Lung (tissue), 12 donors: ENCODE measurements around the gene MOB1A. TPM values are rescaled to one million over a fixed set of nuclear protein-coding genes. Genes with fewer than 3 reads are reported as not detected.

Experiments used
- ATAC-seq: fragments of 200-7000 bp; cut with Tn5 transposase; one replicate; pipeline ENCODE4 v1.9.1; 2020; ENCODE audit warnings: moderate number of reproducible peaks; ENCODE audit not compliant: insufficient read depth, low FRiP score
- DNase-seq, 3 donors: peaks; one replicate each; pipeline ENCODE4 v3.0.0-alpha.2; 2013 to 2017
- H3K27ac ChIP-seq, 2 donors: one replicate each; pipeline ENCODE4 v1.5.1; 2013; ENCODE audit warnings: mild to moderate bottlenecking in 2 of 2, moderate library complexity in 2 of 2, control low read depth in 1 of 2, inconsistent platforms in 1 of 2, low read depth in 1 of 2, low read length in 1 of 2
- H3K27me3 ChIP-seq, 3 donors: one replicate each; pipeline ENCODE4 v1.5.1; 2013; ENCODE audit warnings: low read length in 2 of 3; ENCODE audit not compliant: control insufficient read depth in 3 of 3, insufficient read depth in 3 of 3
- H3K36me3 ChIP-seq, 4 donors: one replicate each; pipeline ENCODE4 v1.5.1; 2013; ENCODE audit warnings: low read length in 4 of 4, mild to moderate bottlenecking in 1 of 4, moderate library complexity in 1 of 4; ENCODE audit not compliant: control insufficient read depth in 4 of 4, insufficient read depth in 4 of 4
- H3K4me1 ChIP-seq, 5 donors: one replicate each; pipeline ENCODE4 v1.5.1; 2013; ENCODE audit warnings: low read length in 5 of 5, mild to moderate bottlenecking in 2 of 5, moderate library complexity in 1 of 5; ENCODE audit not compliant: control insufficient read depth in 5 of 5, insufficient read depth in 5 of 5
- H3K4me3 ChIP-seq: one replicate; pipeline ENCODE4 v1.5.1; 2013; ENCODE audit warnings: mild to moderate bottlenecking, control low read depth, moderate library complexity
- H3K9ac ChIP-seq, 2 donors: one replicate each; pipeline ENCODE4 v1.5.1; 2013; ENCODE audit warnings: low read length in 2 of 2, control low read depth in 1 of 2; ENCODE audit not compliant: insufficient read depth in 1 of 2
- H3K9me3 ChIP-seq, 4 donors: one replicate each; pipeline ENCODE4 v1.5.1; 2013; ENCODE audit warnings: low read length in 3 of 4, mild to moderate bottlenecking in 1 of 4, moderate library complexity in 1 of 4; ENCODE audit not compliant: control insufficient read depth in 4 of 4, insufficient read depth in 3 of 4
- CTCF ChIP-seq: IDR thresholded peaks from 2 replicates; pipeline ENCODE4 v1.5.1; 2012; ENCODE audit warnings: mild to moderate bottlenecking; ENCODE audit errors: control extremely low read depth, extremely low read depth
- WGBS, 2 donors: extraction: QIAGEN DNeasy Blood & Tissue Kit; methylation state at CpG; one replicate each; pipeline ENCODE4 v1.1.7; 2013; 5-methylcytosine and 5-hydroxymethylcytosine counted together
- polyA plus RNA-seq, 2 donors: library from polyadenylated mRNA; stranded (reverse); fragments of 200-250 nt; gene quantifications; one replicate each; pipeline ENCODE4 v1.2.1, GENCODE V29; 2013
- total RNA-seq, 2 donors: library from RNA; depleted of rRNA in 1 of 2; stranded (reverse); fragments of >200 nt in 1 of 2; gene quantifications; one replicate each; pipeline ENCODE4 v1.2.1, GENCODE V29; 2014 to 2021
- donor health status: control.
- donor health status: control.
- donor health status: Bipolar disorder and iron deficiency.
- donor health status: healthy.
- donor health status: DM: yes; HTN: yes; CAD: no.

The MOB1A gene
- total and polyA plus RNA-seq, 4 donors: 33.4 to 117 (median 81.1) TPM

DNA sequence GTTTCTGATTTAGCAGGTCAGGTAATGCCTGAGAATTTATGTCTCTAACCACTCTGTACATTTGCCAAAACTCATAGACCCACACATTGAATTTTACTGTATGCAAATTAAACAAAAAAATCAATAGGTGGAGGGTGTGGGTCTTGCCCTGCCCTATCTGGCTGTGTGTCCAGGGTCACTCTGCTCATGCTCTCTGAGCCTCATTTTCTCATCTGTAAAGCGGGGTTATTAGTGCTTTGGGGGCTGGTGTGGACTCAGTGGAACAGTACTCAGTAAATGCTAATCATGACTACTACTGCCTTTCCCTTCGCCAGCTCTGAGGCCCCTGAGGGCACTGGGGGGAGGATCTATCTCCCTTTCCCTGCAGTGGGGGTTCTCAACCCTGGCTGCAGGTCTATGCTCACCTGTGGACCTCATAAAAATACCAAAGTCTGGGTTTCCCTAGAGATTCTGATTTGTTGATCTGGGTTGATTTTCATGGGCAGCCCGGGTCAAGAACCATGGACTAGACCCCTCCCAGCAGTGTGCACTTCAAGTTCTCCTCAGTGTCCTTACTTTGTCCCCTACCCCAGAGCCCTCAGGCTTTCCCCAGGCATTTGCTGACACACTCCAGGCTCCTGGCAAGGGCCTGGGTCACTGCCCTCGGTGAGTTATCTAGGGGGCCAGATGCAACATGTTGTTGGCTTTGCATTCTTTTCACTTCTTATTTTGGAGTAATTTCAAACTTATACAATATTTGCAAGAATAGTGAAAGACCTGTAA lies 47.2 kb upstream of the MOB1A start:
- DNase-seq (no peak), ATAC-seq (no peak)
- H3K4me3 ChIP-seq: no peak overlapping the region
- 89 to 92% methylated on average over 4 of the region's 4 CpGs for WGBS, 2 donors
- no peaks in the 10 kb centered on the region for H3K27me3 ChIP-seq
- no peaks in the 10 kb centered on the region for H3K9me3 ChIP-seq
- H3K27ac ChIP-seq: no peak overlapping the region
- no peak for TF ChIP-seq CTCF
- H3K4me1 ChIP-seq: peaks cover 0 to 3% (median 0%) of the 10 kb centered on the region in 5 donors
- H3K36me3 ChIP-seq: peaks cover 0 to 2% (median 0%) of the 10 kb centered on the region in 4 donors
- H3K9ac ChIP-seq: no peak overlapping the region

DNA sequence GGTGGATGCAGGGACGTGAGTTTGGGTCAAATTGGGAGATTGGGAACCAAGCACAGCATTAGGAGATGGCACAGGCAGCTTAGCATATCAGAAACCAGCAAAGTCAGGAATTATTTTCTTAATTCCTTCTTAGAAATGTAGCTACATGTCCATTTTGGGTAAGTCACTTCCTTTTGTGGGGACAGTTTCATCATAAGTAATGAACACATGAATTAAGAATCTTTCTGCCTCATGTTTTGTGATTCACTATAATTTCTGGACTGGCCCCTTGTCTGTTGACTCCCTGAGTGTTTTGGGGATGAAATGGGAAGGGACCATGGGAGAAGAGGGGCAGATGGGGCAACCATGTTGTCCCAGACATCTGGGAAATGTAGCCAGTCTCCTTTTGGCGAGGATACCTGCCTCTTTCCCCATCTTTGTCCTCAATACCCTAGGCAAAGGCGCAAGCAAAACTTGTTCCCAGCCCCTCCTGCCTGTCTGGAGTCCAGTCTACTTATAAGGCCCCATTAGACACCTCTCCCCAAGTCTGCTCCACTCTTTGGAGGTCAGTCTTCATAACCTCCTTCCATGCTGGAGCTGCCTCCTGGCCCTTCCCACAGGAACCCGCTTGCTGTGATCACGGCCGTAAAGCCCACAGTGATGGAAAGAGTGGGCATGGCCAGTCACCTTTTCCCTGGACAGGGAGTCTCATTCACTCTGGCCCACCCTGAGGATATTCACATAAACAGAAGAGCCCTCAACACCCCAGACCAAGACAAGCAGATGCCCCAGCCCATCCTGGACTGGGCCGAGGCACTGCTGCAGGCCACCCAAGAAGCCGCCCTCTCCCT lies 45.5 kb upstream of the MOB1A start:
- H3K4me3 ChIP-seq: no peak overlapping the region
- ATAC-seq: no peak

GRCh38 chr2:74222300-74222650 lies 43.6 kb upstream of the MOB1A start:
- H3K9ac ChIP-seq: no peak overlapping the region
- H3K36me3 ChIP-seq: peaks cover 0 to 7% (median 2%) of the 10 kb centered on the region in 4 donors
- no peak for TF ChIP-seq CTCF
- WGBS, 2 donors: 96 to 97% methylated on average over 6 of the region's 6 CpGs
- DNase-seq: no peak
- no peaks in the 10 kb centered on the region for H3K9me3 ChIP-seq
- H3K4me3 ChIP-seq: no peak overlapping the region
- H3K27ac ChIP-seq: no peak overlapping the region
- H3K27me3 ChIP-seq: no peaks in the 10 kb centered on the region
- ATAC-seq: no peak
- peaks cover 0 to 3% (median 0%) of the 10 kb centered on the region in 5 donors for H3K4me1 ChIP-seq

More for the DNA sequence above, 45.5 kb upstream of the MOB1A start:
- no peak for DNase-seq
- Histone ChIP-seq H3K36me3 (peaks cover 0 to 2% (median 0%) of the 10 kb centered on the region in 4 donors), H3K9ac (no peak overlapping the region), H3K9me3 (no peaks in the 10 kb centered on the region), H3K4me1 (peaks cover 0 to 3% (median 0%) of the 10 kb centered on the region in 5 donors), H3K27ac (no peak overlapping the region), H3K27me3 (no peaks in the 10 kb centered on the region)
- 94 to 96% methylated on average over 8 of the region's 8 CpGs for WGBS, 2 donors
- no peak for TF ChIP-seq CTCF
